ENCODE measurements around the gene TAF6. TPM values are rescaled to one million over a fixed set of nuclear protein-coding genes. Genes with fewer than 3 reads are reported as not detected.
A peak's percentile ranks its signal among the peaks of the same experiment; 100 is the strongest.

Gene TAF6
- total and polyA plus RNA-seq, 9 of the 15 experiments (the other 6 are each of a cell fraction or from before 2014, with no cell fraction given): 0.78 to 78.7 (median 21.3) TPM

GRCh38 chr7:100152404-100152803 lies 33.2 kb upstream of the TAF6 start (continued):
- no peak for TF ChIP-seq GTF3C2 (IDR thresholded peaks at IDR 0.05; ENCODE audit: borderline replicate concordance, extremely low read depth, insufficient read length)
- peak; percentile 83 for TF ChIP-seq MAFG (tag; conservative IDR thresholded peaks at IDR 0.05)
- TF ChIP-seq PBX2 (CRISPR knock-in tag; IDR thresholded peaks at IDR 0.05; ENCODE audit: low read depth): no peak
- no peak for TF ChIP-seq PBX2 (tag; conservative IDR thresholded peaks at IDR 0.05; ENCODE audit: low read depth)
- TF ChIP-seq E2F3 (CRISPR knock-in tag; IDR thresholded peaks at IDR 0.05): no peak
- peak; percentile 65 for TF ChIP-seq NR2C1 (IDR thresholded peaks at IDR 0.05)
- TF ChIP-seq NR2C1 (tag; IDR thresholded peaks at IDR 0.05): no peak
- TF ChIP-seq FOSL1 (tag; conservative IDR thresholded peaks at IDR 0.05): 0 out of 2 replicates have a peak, but pooled peaks have one; percentile 18
- no peak for TF ChIP-seq FUS (optimal IDR thresholded peaks at IDR 0.05; ENCODE audit: low read depth, low read length)
- TF ChIP-seq RBFOX2 (IDR thresholded peaks at IDR 0.05; ENCODE audit: low read depth, low read length): no peak
- peak; percentile 64; the same call in 1 of the 2 replicates for TF ChIP-seq ELF1 (tag; IDR thresholded peaks at IDR 0.05)
- peak; percentile 68; the same call in 1 of the 2 replicates for TF ChIP-seq MTA1 (IDR thresholded peaks at IDR 0.05; ENCODE audit: borderline replicate concordance)
- 0 out of 2 replicates have a peak, but pooled peaks have one; percentile 26 for TF ChIP-seq EP400 (IDR thresholded peaks at IDR 0.05)
- 0 out of 2 replicates have a peak, but pooled peaks have one; percentile 24 for TF ChIP-seq JUND (IDR thresholded peaks at IDR 0.05; ENCODE audit: borderline replicate concordance, low read depth, low read length)
- peak; percentile 35; the same call in 1 of the 3 replicates for TF ChIP-seq JUND (tag; IDR thresholded peaks at IDR 0.05; ENCODE audit: borderline replicate concordance, low read depth, low read length)
- no peak for TF ChIP-seq HDAC3 (IDR thresholded peaks at IDR 0.05; ENCODE audit: borderline replicate concordance, partially characterized antibody)
- no peak for TF ChIP-seq NR2C2 (CRISPR knock-in tag; IDR thresholded peaks at IDR 0.05)
- no peak; the same call in 1 of the 2 replicates for TF ChIP-seq NR2C2 (tag; IDR thresholded peaks at IDR 0.05)
- no peak for TF ChIP-seq PTTG1 (tag; IDR thresholded peaks at IDR 0.05; ENCODE audit: low read depth)
- no peak for TF ChIP-seq RUNX1 (IDR thresholded peaks at IDR 0.05; ENCODE audit: low read depth)
- TF ChIP-seq VEZF1 (CRISPR knock-in tag; IDR thresholded peaks at IDR 0.05): no peak
- TF ChIP-seq ZNF143 (CRISPR knock-in tag; IDR thresholded peaks at IDR 0.05): no peak
- peak; percentile 51; the same call in 1 of the 2 replicates for TF ChIP-seq SMARCA4 (IDR thresholded peaks at IDR 0.05)
- TF ChIP-seq ESRRB (CRISPR knock-in tag; IDR thresholded peaks at IDR 0.05; ENCODE audit: borderline replicate concordance): no peak

Measured in K562 (cell line).